ENCODE measurements around the gene TCEANC2. TPM values are rescaled to one million over a fixed set of nuclear protein-coding genes. Genes with fewer than 3 reads are reported as not detected.

The TCEANC2 gene
- total RNA-seq, 2 experiments from 2014 or later, result 2.3 to 2.7 TPM

DNA sequence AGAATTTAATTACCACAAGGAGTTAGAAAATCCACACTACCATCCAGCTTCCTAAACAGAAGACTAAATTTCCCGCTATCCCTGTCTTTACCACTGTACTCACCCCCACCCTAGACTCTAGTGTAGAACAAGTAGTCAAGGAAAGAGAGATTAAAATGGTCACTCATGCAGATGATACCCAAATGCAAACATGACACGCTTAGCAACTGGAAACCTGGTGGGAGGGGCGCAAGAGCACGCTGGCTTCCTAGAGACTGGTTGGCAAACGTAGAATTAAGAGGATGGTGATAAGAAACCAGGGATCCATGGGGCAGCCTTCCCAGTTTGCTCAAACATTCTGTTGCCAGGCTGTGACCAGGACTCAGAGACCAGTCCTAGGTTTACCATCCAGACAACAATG is 25.6 kb upstream of the TCEANC2 start:
- no peaks in the 10 kb centered on the region for H3K9me3 Mint-ChIP-seq
- intact Hi-C loops (cut with DNase I, micrococcal nuclease), result no loop called here
- no peaks in the 10 kb centered on the region for H3K27me3 ChIP-seq (ENCODE audit: control insufficient read depth in 1 of 2, insufficient read depth in 2 of 2, low read length in 2 of 2)
- no peaks in the 10 kb centered on the region for H3K4me1 Mint-ChIP-seq (ENCODE audit: low read depth)
- no peak overlapping the region for H3K27ac ChIP-seq (ENCODE audit: low read depth in 1 of 2, low read length in 2 of 2)
- no peak overlapping the region for H3K27ac Mint-ChIP-seq
- ATAC-seq (ENCODE audit: poor library complexity) (no peak), DNase-seq (no peak)
- H3K27me3 Mint-ChIP-seq, result no peaks in the 10 kb centered on the region
- H3K9me3 ChIP-seq (ENCODE audit: control insufficient read depth in 1 of 2, insufficient read depth in 1 of 2, low read length in 2 of 2), result no peaks in the 10 kb centered on the region
- TF ChIP-seq, protein P1, sequence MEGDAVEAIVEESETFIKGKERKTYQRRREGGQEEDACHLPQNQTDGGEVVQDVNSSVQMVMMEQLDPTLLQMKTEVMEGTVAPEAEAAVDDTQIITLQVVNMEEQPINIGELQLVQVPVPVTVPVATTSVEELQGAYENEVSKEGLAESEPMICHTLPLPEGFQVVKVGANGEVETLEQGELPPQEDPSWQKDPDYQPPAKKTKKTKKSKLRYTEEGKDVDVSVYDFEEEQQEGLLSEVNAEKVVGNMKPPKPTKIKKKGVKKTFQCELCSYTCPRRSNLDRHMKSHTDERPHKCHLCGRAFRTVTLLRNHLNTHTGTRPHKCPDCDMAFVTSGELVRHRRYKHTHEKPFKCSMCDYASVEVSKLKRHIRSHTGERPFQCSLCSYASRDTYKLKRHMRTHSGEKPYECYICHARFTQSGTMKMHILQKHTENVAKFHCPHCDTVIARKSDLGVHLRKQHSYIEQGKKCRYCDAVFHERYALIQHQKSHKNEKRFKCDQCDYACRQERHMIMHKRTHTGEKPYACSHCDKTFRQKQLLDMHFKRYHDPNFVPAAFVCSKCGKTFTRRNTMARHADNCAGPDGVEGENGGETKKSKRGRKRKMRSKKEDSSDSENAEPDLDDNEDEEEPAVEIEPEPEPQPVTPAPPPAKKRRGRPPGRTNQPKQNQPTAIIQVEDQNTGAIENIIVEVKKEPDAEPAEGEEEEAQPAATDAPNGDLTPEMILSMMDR (IDR thresholded peaks at IDR 0.05), result no peak
- H3K4me3 ChIP-seq (ENCODE audit: low read length), result no peak overlapping the region
- ChIA-PET CTCF (no interaction called here), POLR2A (no interaction called here)
- H3K4me3 Mint-ChIP-seq, result no peak overlapping the region
- no peaks in the 10 kb centered on the region for H3K4me1 ChIP-seq (ENCODE audit: insufficient read depth, low read length)
- H3K36me3 Mint-ChIP-seq (ENCODE audit: low read depth), result peaks cover 38% of the 10 kb centered on the region
- peaks cover 29% of the 10 kb centered on the region for H3K36me3 ChIP-seq (ENCODE audit: insufficient read depth, low read length)

DNA sequence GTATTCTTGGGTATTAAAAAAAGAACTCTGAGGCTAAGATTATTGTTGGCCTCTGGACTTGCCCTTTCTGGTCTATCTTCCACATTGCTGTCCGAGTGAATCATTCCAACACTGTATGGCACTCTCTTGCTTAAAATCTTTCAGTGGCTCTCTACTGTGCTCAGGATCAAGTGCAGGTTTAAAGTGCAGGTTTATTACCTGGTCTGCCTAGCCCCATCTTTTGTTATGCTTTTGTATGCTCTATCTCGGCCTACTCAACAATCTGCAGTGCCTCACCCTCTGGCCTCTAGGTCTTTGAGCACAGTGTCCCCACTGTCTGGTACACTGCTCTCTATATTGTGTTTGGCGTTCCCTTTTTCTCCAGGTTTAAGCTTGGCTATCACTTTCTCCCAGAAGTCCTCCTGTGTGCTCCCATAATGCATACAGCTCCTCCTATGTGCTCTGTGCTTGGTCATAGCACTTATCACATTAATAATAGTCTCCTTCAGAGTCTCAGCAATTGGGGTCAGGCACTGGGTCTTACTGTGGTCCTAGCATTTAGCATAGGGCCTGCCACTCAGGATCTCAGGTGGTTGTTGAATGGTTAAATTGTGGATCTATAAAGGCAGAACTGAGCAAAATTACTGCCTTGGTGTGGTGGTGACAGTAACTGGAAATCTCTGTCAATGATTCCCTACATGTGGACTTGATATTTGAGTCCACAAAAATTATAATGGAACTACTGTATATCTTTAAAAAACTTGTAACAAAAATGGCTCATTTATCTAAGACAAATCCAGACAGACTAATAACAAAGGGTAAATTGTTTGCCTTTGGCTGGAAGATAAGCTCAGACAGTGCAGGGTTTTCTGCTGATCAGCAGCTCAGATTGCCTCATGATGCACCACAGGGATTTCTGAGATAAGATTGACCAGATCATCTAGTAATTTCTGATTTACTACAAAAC is 24.8 kb upstream of the TCEANC2 start:
- Mint-ChIP-seq H3K4me1 (ENCODE audit: low read depth) (no peaks in the 10 kb centered on the region), H3K9me3 (no peaks in the 10 kb centered on the region), H3K4me3 (no peak overlapping the region), H3K27me3 (no peaks in the 10 kb centered on the region), H3K27ac (peak overlapping the region; percentile 15), H3K36me3 (ENCODE audit: low read depth) (peaks cover 44% of the 10 kb centered on the region)
- ATAC-seq (ENCODE audit: poor library complexity) (no peak), DNase-seq (no peak)
- CTCF ChIA-PET, result no interaction called here
- no peaks in the 10 kb centered on the region for H3K9me3 ChIP-seq (ENCODE audit: control insufficient read depth in 1 of 2, insufficient read depth in 1 of 2, low read length in 2 of 2)
- no peaks in the 10 kb centered on the region for H3K27me3 ChIP-seq (ENCODE audit: control insufficient read depth in 1 of 2, insufficient read depth in 2 of 2, low read length in 2 of 2)
- no peak overlapping the region for H3K27ac ChIP-seq (ENCODE audit: low read depth in 1 of 2, low read length in 2 of 2)
- no peak overlapping the region for H3K4me3 ChIP-seq (ENCODE audit: low read length)
- no peaks in the 10 kb centered on the region for H3K4me1 ChIP-seq (ENCODE audit: insufficient read depth, low read length)
- peaks cover 37% of the 10 kb centered on the region for H3K36me3 ChIP-seq (ENCODE audit: insufficient read depth, low read length)
- intact Hi-C loops (cut with DNase I, micrococcal nuclease), result no loop called here
- TF ChIP-seq, protein P1 (IDR thresholded peaks at IDR 0.05), result no peak
- POLR2A ChIA-PET, result no interaction called here

DNA sequence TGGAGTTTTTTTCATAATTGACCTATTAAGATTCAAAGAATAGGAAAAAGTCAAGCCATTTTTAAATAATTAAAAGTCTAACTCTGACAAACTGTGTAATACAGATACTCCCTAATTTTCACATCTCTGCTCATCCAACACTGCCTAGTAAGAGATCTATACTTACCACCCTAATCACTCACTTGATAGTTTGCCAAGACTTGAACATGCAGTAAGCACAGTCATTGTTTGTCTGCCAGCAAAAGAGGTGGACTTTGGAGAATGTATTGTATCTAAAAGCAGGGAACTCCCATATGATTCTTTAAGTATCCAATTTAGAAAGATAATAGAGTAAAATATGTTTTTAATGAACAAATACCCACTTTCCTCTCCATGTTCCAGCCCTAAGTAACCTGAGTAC is 15.9 kb upstream of the TCEANC2 start:
- no peak for DNase-seq
- no peak for ATAC-seq (ENCODE audit: poor library complexity)
- H3K4me3 Mint-ChIP-seq, result no peak overlapping the region
- ChIA-PET CTCF (interaction anchor here (1.3 kb wide), 1 partner anchor 16 kb away, joined by 3 read pairs; the partner anchor contains the start of genes TCEANC2 and TMEM59), POLR2A (no interaction called here)
- H3K27ac Mint-ChIP-seq, result peak overlapping the region; percentile 7
- Histone ChIP-seq H3K27me3 (ENCODE audit: control insufficient read depth in 1 of 2, insufficient read depth in 2 of 2, low read length in 2 of 2) (no peaks in the 10 kb centered on the region), H3K4me3 (ENCODE audit: low read length) (no peak overlapping the region), H3K36me3 (ENCODE audit: insufficient read depth, low read length) (peaks cover 97% of the 10 kb centered on the region), H3K4me1 (ENCODE audit: insufficient read depth, low read length) (no peaks in the 10 kb centered on the region), H3K9me3 (ENCODE audit: control insufficient read depth in 1 of 2, insufficient read depth in 1 of 2, low read length in 2 of 2) (no peaks in the 10 kb centered on the region), H3K27ac (ENCODE audit: low read depth in 1 of 2, low read length in 2 of 2) (no peak overlapping the region)
- TF ChIP-seq, protein P1 (IDR thresholded peaks at IDR 0.05), result no peak
- no peaks in the 10 kb centered on the region for H3K9me3 Mint-ChIP-seq
- intact Hi-C loops (cut with DNase I, micrococcal nuclease), result no loop called here
- H3K36me3 Mint-ChIP-seq (ENCODE audit: low read depth), result peaks cover 92% of the 10 kb centered on the region
- no peaks in the 10 kb centered on the region for H3K27me3 Mint-ChIP-seq
- no peaks in the 10 kb centered on the region for H3K4me1 Mint-ChIP-seq (ENCODE audit: low read depth)

Data from CD4-positive, alpha-beta T cell (primary cell).